NCI-H2227 (cell line): Measurements from ENCODE around the gene NR2F6.
"Not testable (repeated sequence)": the region's sequence is repeated elsewhere in the genome, so short reads cannot be mapped to it uniquely, and the experiment has no call there.

Source experiments
- DNase-seq: peaks from one replicate; lab custom pipeline; 2025; ENCODE audit not compliant: unreplicated experiment; lab: John Stamatoyannopoulos, UW

The NR2F6 gene

GRCh38 chr19:17213334-17213733 is 32.4 kb downstream of the NR2F6 start:
- no peak for DNase-seq

GRCh38 chr19:17211547-17212446 is 33.9 kb downstream of the NR2F6 start:
- DNase-seq, result no peak

DNA sequence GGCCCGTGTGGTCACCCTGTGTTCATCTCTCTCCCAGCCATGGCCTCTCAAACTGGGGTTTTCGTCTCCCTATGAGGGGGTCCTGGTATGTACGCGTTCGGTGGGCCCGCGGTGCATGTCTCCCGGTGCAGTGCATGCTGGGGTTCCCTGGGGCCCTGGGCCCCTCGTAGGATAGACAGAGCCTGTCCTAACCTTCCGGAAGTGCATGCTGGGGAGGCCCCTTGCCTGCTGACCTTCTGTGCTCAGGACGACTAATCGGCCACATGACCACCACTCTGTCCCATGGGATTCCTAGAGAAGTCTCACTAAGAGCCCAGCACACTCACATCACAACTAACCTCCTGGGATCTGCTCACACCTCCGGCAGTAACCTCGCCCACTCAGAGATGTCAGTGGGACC is 35.4 kb downstream of the NR2F6 start:
- no peak for DNase-seq

DNA sequence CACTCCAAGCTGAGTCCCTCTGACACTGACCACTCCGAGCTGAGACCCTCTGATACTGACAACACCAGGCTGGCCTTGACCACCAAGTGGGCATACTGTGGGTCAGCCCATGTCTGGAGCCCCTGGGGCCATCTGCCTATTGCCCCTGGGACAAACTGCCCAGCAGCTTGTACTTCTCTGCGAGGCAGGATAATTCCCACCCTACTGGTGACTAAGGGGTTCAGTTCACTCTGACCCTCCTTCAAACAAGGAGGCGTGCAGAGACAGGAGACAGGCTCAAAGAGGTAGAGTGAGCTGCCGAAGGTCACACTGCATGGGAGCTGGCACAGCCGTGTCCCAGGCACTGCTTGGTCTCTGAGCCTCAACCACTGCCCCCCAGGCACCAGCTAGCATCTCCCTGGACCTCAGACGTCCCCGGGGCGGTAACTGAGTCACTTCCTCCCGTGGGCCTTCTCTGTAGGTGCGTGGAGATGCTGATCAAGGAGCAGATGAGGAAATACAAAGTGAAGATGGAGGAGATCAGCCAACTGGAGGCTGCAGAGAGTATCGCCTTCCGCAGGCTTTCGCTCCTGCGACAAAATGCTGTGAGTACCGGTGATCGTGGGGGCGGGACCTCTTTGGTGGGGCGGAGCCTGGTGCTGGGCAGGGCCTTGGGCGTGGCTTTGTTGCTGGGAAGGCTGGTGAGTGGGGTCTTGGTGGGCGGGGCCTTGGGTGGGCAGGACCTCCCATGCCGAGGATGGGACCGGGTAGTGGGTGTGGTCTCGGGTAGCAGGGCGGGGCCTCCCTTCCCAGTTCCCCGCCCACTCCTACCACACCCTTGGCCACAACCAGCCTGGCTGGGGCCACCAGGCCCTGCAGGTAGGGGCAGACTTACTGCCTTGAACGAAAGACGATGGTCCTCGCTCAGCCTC is 36.3 kb downstream of the NR2F6 start:
- DNase-seq, result peak; percentile 58

DNA sequence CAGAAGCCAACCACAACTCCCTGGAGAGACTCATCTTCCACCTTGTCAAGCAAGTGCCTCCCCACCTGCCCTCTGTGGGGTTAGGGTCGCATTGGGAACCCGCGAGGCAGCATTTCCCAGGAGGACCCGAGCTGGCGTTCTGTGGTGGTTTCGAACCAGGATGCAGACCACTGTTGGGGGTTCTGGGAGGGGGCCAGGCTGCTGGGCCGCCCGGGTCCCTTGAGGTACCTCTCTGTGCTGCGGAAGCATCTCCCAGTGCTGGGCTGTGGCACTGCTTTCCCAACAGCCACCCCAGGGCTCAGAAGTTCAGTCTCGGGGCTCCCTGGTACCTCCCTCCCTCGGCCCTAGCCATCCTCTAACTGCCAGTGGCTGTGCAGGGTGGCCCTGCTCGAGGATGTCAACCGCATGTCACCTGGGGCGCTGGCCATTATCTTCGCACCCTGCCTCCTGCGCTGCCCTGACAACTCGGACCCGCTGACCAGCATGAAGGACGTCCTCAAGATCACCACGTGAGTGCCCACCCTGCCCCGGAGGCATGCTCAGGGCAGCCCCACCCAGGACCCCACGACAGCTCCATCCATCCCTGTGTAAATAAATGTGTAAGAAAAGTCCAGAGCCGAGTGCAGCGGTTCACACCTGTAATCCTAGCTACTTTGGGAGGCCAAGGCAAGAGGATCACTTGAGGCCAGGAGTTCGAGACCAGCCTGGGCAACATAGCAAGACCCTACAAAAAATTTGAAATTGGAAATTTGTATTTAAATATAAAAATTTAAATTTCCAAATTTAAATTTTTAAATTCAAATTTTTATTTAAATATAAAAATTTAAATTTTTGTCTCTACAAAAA is 38.8 kb downstream of the NR2F6 start:
- no peak for DNase-seq

GRCh38 chr19:17205237-17206140 is 40.2 kb downstream of the NR2F6 start:
- peak; percentile 13 for DNase-seq

DNA sequence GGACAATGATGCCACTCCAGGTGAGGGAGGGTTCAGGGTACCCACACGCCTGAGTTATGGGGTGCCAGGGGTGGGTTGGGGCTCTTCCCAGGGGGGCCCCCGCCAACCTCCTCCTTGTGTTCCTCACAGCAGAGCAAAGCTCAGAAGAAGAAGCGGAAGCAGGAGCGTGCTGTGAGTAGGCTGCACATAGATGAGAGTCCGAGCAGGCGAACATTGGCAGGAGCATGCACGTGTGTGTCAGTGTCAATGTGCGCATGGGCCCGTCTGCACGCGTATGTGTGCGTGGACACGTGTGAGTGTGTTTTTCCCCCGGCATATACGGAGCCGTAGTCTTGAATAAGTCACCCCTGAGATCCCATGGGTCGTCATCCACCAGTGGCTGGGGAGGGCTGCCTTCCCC is 43.0 kb downstream of the NR2F6 start:
- DNase-seq, result no peak

- no peak for DNase-seq
Measured at GRCh38 chr19:17202249-17202648, 43.5 kb downstream of the NR2F6 start.

DNA sequence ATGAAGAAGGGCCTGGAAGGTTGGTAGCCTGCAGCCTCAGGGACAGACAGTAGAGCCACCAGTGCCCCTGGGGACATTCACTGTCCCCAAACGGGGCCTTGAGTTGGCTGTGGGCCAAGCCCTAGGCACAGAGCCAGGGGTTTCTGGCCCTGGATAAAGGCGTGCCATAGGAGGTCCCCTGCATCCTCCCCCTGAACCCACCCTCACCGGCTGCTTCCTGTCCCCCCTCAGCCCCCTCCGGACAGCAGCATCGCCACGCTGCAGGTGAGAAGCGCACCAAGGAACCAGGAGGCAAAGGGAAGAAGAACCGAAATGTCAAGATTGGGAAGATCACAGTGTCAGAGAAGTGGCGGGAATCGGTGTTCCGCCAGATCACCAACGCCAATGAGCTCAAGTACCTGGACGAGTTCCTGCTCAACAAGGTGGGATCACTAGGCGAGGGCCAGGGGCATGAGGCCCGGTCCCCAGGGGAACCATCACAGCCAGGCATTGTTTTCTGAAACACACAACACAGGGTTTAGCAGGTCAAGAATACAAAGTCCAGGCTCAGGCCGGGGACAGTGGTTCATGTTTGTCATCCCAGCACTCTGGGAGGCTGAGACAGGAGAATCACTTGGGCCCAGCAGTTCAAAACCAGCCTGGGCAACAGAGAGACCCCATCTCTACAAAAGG is 45.2 kb downstream of the NR2F6 start:
- no peak for DNase-seq

DNA sequence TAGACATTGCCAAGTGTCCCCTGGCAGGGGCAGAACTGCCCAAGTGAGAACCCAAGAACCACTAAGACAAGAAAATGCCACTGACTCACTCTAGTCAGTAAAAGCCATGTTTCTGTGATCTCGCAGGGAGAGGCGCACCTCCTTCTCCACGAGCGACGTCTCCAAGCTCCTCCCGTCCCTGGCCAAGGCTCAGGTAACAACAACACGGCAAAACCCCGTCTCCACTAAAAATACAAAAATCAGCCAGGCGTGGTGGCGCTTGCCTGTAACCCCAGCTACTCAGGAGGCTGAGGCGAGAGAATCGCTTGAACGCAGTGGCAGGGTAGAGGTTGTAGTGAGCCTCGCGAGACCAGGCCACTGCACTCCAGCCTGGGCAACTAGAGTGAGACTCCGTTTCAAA is 48.1 kb downstream of the NR2F6 start:
- DNase-seq, result no peak

DNA sequence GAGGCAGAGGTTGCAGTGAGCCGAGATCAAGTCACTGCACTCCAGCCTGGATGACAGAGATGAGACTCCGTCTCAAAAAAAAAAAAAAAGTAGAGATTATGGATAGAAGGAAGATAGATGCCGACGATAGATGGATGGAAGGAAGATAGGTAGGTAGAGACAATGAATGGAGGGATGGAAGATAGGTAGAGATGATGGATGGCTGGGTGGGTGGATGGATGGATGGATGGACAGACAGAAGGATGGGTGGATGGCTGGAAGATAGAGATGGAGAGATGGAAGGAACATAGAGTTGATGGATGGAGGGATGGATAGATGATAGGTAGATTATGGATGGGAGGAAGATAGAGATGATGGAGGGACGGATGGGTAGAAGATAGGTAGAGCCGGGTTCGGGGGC is 49.1 kb downstream of the NR2F6 start:
- no peak for DNase-seq

DNA sequence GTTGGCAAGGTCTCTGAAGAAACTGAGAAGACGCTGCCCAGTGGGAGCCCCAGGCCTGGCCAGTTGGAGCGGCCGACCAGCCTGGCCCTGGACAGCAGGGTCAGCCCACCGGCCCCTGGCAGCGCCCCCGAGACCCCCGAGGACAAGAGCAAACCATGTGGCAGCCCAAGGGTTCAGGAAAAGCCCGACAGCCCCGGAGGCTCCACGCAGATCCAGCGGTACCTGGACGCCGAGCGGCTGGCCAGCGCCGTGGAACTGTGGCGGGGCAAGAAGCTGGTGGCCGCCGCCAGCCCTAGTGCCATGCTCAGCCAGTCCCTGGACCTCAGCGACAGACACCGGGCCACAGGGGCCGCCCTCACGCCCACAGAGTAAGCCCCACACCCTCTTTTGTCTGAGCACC is 50.6 kb downstream of the NR2F6 start:
- DNase-seq, result no peak

- DNase-seq, result no peak
Measured at GRCh38 chr19:17194608-17195007, 51.1 kb downstream of the NR2F6 start.

- DNase-seq, result no peak
Measured at GRCh38 chr19:17192751-17193150, 53.0 kb downstream of the NR2F6 start.

DNA sequence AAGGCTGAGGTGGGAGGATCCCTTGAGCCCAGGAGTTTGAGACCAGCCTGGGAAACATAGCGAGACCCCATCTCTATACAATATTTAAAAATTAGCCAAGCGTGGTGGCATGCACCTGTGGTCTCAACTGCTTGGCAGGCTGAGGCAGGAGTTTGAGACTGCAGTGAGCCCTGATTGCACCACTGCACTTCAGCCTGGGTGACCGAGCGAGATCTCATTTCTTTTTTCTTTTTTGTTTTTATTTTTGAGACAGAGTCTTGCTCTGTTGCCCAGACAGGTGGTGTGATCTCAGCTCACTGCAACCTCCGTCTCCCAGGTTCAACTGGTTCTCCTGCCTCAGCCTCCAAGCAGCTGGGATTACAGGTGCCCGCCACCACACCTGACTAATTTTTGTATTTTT is 54.0 kb downstream of the NR2F6 start:
- DNase-seq, result not testable (repeated sequence)

GRCh38 chr19:17185590-17185989 is 60.1 kb downstream of the NR2F6 start:
- DNase-seq, result no peak

GRCh38 chr19:17184371-17184841 is 61.3 kb downstream of the NR2F6 start:
- no peak for DNase-seq

- DNase-seq, result no peak
Measured at GRCh38 chr19:17183858-17184321, 61.8 kb downstream of the NR2F6 start.

DNA sequence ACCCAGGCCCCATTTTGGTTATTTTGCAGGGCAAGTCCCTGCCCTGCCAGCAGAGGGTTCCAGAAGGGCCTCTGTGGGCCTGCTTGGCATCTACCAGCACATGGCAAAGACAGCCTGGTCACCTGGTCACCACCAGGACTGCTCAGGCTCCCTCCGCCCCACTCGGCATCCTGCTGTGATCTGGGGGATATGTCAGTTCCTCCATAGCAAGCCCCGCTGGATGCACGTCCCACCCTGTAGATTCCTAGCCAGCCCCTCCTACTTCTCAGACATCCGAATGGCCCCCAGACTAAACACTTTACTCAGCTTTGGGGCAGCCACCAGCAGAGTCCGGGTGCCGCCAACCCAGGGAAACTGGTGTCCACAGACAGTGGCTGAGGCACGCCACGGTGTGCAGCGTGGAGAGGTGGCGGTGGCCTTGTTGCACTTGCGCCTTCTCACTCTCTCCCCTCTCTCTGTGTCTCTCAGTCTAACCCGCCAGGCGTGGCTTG is 62.4 kb downstream of the NR2F6 start:
- DNase-seq, result no peak
